Caco-2 (cell line): ENCODE data around the gene CNTN5. TPM values are rescaled to one million over a fixed set of nuclear protein-coding genes. Genes with fewer than 3 reads are reported as not detected.

Source experiments
- BruUV-seq: library from RNA; stranded (reverse); fragments of 400-500 nt; replicated peaks from 2 replicates; lab custom pipeline; 2021; lab: Mats Ljungman, UMichigan
- CTCF ChIA-PET: fragments of 300-600 bp; sonication (Branson Sonifier 250); formaldehyde crosslinking; loops from one replicate; lab custom pipeline; 2022; ENCODE audit warnings: antibody characterized with exemption; lab: Charles Lee
- POLR2A ChIA-PET: fragments of 300-600 bp; sonication (Branson Sonifier 250); formaldehyde crosslinking; loops from one replicate; lab custom pipeline; 2022; ENCODE audit warnings: antibody characterized with exemption; lab: Charles Lee
- DNase-seq, 2 experiments: peaks; one replicate each; pipeline versions ENCODE4 v3.0.0 to v3.0.0-alpha.2; 2020 to 2022
- H3K27me3 ChIP-seq: replicated peaks from 2 replicates; pipeline ENCODE4 v1.6.0; 2011; ENCODE audit warnings: low read length; ENCODE audit not compliant: control insufficient read depth, insufficient read depth
- H3K36me3 ChIP-seq: 2 replicates; pipeline ENCODE4 v1.5.1; 2011; ENCODE audit warnings: low read length; ENCODE audit not compliant: control insufficient read depth, insufficient read depth
- H3K4me1 ChIP-seq: fragments of 250-450 bp; sonication (Bioruptor Pico); 2 replicates; pipeline ENCODE4 v1.5.1; 2020; ENCODE audit warnings: mild to moderate bottlenecking
- H3K4me3 ChIP-seq: 2 replicates; pipeline ENCODE4 v1.5.1; 2011; ENCODE audit warnings: low read depth, mild to moderate bottlenecking, control low read depth, low read length
- H3K9me3 ChIP-seq: fragments of 250-450 bp; sonication (Bioruptor Pico); 2 replicates; pipeline ENCODE4 v1.5.1; 2020; ENCODE audit warnings: mild to moderate bottlenecking, moderate library complexity
- H3K27ac Mint-ChIP-seq: one replicate; pipeline ENCODE4 v1.8.0; 2022; ENCODE audit warnings: mixed read lengths; ENCODE audit not compliant: unreplicated experiment
- H3K27me3 Mint-ChIP-seq: one replicate; pipeline ENCODE4 v1.8.0; 2022; ENCODE audit warnings: mixed read lengths; ENCODE audit not compliant: insufficient read depth, unreplicated experiment
- H3K36me3 Mint-ChIP-seq: one replicate; pipeline ENCODE4 v1.8.0; 2022; ENCODE audit warnings: mild to moderate bottlenecking, mixed read lengths; ENCODE audit not compliant: insufficient read depth, unreplicated experiment
- H3K4me1 Mint-ChIP-seq: one replicate; pipeline ENCODE4 v1.8.0; 2022; ENCODE audit warnings: low read depth, mixed read lengths; ENCODE audit not compliant: unreplicated experiment
- H3K4me3 Mint-ChIP-seq: one replicate; pipeline ENCODE4 v1.8.0; 2022; ENCODE audit warnings: mild to moderate bottlenecking, moderate library complexity, mixed read lengths; ENCODE audit not compliant: unreplicated experiment
- H3K9me3 Mint-ChIP-seq: one replicate; pipeline ENCODE4 v1.8.0; 2022; ENCODE audit warnings: mixed read lengths; ENCODE audit not compliant: unreplicated experiment
- intact Hi-C: fragments of 100-400 bp; cut with micrococcal nuclease; formaldehyde crosslinking; loops from one replicate; pipeline ENCODE4 v1.10.0; 2022; ENCODE audit not compliant: unreplicated experiment
- total RNA-seq: library from RNA; stranded (reverse); gene quantifications from 2 replicates; pipeline ENCODE4 v1.2.3, GENCODE V29; 2022
- TF ChIP-seq, protein P1 (sequence below), 2 experiments: fragments of 200-600 bp in 1 of 2; IDR thresholded peaks; 1 replicate in 1 of 2; 2 replicates in 1 of 2; pipeline versions ENCODE4 v1.5.1 to v1.8.0; 2011 to 2022; ENCODE audit warnings: antibody characterized with exemption in 1 of 2, control low read depth in 1 of 2, inconsistent platforms in 1 of 2, low read depth in 1 of 2, low read length in 1 of 2, mild to moderate bottlenecking in 1 of 2, moderate library complexity in 1 of 2; ENCODE audit not compliant: insufficient read depth in 1 of 2, severe bottlenecking in 1 of 2, unreplicated experiment in 1 of 2

The CNTN5 gene
- total RNA-seq, 1 experiment from 2014 or later = 1.00 TPM

DNA sequence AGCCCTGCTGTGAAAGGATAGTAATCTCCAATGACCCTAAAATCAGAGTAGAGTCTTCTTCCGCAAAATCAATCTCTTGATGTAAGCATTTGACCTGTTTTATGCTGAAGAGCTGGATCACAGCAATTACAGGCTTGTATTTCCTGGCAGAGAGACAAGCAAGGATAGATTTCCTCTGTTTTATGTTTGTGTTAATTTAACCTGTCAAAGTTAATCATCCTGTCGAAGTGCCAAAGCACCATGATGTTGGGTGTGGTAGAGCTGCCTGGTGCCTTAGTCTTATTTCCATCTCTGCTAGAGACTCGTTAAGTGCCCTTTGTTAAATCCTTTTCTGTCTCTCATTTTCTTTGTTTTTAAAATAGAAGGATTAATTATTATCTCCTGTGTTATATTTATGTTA, 248.1 kb downstream of the CNTN5 start:
- Mint-ChIP-seq H3K27ac (no peak overlapping the region), H3K4me3 (no peak overlapping the region), H3K36me3 (no peaks in the 10 kb centered on the region), H3K9me3 (no peaks in the 10 kb centered on the region), H3K4me1 (no peaks in the 10 kb centered on the region), H3K27me3 (peaks cover 2% of the 10 kb centered on the region)
- TF ChIP-seq, protein P1, sequence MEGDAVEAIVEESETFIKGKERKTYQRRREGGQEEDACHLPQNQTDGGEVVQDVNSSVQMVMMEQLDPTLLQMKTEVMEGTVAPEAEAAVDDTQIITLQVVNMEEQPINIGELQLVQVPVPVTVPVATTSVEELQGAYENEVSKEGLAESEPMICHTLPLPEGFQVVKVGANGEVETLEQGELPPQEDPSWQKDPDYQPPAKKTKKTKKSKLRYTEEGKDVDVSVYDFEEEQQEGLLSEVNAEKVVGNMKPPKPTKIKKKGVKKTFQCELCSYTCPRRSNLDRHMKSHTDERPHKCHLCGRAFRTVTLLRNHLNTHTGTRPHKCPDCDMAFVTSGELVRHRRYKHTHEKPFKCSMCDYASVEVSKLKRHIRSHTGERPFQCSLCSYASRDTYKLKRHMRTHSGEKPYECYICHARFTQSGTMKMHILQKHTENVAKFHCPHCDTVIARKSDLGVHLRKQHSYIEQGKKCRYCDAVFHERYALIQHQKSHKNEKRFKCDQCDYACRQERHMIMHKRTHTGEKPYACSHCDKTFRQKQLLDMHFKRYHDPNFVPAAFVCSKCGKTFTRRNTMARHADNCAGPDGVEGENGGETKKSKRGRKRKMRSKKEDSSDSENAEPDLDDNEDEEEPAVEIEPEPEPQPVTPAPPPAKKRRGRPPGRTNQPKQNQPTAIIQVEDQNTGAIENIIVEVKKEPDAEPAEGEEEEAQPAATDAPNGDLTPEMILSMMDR (IDR thresholded peaks at IDR 0.05; ENCODE audit: insufficient read depth in 1 of 2, low read depth in 1 of 2, low read length in 1 of 2, severe bottlenecking in 1 of 2, unreplicated experiment in 1 of 2) = no peak
- no peaks in the 10 kb centered on the region for H3K9me3 ChIP-seq
- CTCF ChIA-PET = no interaction called here
- H3K4me1 ChIP-seq = no peaks in the 10 kb centered on the region
- no peaks in the 10 kb centered on the region for H3K27me3 ChIP-seq
- POLR2A ChIA-PET = no interaction called here
- DNase-seq = no peak
- intact Hi-C loops = no loop called here
- no peaks in the 10 kb centered on the region for H3K36me3 ChIP-seq
- no TSS peak for BruUV-seq
- H3K4me3 ChIP-seq = no peak overlapping the region

DNA sequence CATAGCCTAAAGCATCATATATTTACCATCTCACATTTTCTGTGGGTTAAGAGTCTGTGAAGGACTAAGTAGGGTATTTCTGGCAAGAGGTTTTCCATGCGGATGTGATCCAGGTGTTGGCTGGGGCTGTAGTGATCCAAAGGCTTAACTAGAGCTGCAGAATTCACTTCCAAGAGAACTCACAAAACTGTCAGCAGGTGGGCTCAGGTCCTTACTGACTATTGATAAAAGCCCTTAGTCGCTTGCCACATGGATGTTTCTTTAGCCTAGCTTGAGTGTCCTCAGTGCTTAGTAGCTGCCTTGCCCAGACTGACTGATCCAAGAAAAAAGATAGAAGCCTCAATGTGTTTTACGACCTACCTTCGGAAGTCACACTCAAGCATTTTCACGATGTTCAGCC, 250.8 kb downstream of the CNTN5 start:
- no peaks in the 10 kb centered on the region for H3K36me3 Mint-ChIP-seq
- no peaks in the 10 kb centered on the region for H3K4me1 Mint-ChIP-seq
- H3K9me3 Mint-ChIP-seq = no peaks in the 10 kb centered on the region
- no peak overlapping the region for H3K27ac Mint-ChIP-seq
- no TSS peak for BruUV-seq
- intact Hi-C loops = no loop called here
- TF ChIP-seq, protein P1 (IDR thresholded peaks at IDR 0.05; ENCODE audit: insufficient read depth in 1 of 2, low read depth in 1 of 2, low read length in 1 of 2, severe bottlenecking in 1 of 2, unreplicated experiment in 1 of 2) = no peak
- ChIA-PET POLR2A (no interaction called here), CTCF (no interaction called here)
- H3K9me3 ChIP-seq = no peaks in the 10 kb centered on the region
- no peaks in the 10 kb centered on the region for H3K27me3 ChIP-seq
- peaks cover 2% of the 10 kb centered on the region for H3K27me3 Mint-ChIP-seq
- H3K4me1 ChIP-seq = no peaks in the 10 kb centered on the region
- DNase-seq = no peak
- H3K36me3 ChIP-seq = no peaks in the 10 kb centered on the region
- no peak overlapping the region for H3K4me3 Mint-ChIP-seq
- H3K4me3 ChIP-seq = no peak overlapping the region

- ChIA-PET CTCF (no interaction called here), POLR2A (no interaction called here)
- Histone ChIP-seq H3K27me3 (no peaks in the 10 kb centered on the region), H3K36me3 (no peaks in the 10 kb centered on the region), H3K4me3 (no peak overlapping the region), H3K9me3 (no peaks in the 10 kb centered on the region), H3K4me1 (no peaks in the 10 kb centered on the region)
- H3K4me1 Mint-ChIP-seq = no peaks in the 10 kb centered on the region
- H3K27ac Mint-ChIP-seq = no peak overlapping the region
- intact Hi-C loops = no loop called here
- BruUV-seq = no TSS peak
- no peak for DNase-seq
- H3K27me3 Mint-ChIP-seq = peaks cover 2% of the 10 kb centered on the region
- TF ChIP-seq, protein P1 (IDR thresholded peaks at IDR 0.05; ENCODE audit: insufficient read depth in 1 of 2, low read depth in 1 of 2, low read length in 1 of 2, severe bottlenecking in 1 of 2, unreplicated experiment in 1 of 2) = no peak
- H3K36me3 Mint-ChIP-seq = no peaks in the 10 kb centered on the region
- no peak overlapping the region for H3K4me3 Mint-ChIP-seq
- no peaks in the 10 kb centered on the region for H3K9me3 Mint-ChIP-seq
These were observed 254.8 kb downstream of the CNTN5 start for GRCh38 chr11:99275521-99275920.
